NCI-H2029 treated with DMSO at 0.1 percent for 48 hours (cell line): Measurements from ENCODE around the gene RPF1.
"Not testable (repeated sequence)": the region's sequence is repeated elsewhere in the genome, so short reads cannot be mapped to it uniquely, and the experiment has no call there.

Experiments
- DNase-seq: peaks from one replicate; lab custom pipeline; 2025; lab: John Stamatoyannopoulos, UW

RPF1 gene, protein sequence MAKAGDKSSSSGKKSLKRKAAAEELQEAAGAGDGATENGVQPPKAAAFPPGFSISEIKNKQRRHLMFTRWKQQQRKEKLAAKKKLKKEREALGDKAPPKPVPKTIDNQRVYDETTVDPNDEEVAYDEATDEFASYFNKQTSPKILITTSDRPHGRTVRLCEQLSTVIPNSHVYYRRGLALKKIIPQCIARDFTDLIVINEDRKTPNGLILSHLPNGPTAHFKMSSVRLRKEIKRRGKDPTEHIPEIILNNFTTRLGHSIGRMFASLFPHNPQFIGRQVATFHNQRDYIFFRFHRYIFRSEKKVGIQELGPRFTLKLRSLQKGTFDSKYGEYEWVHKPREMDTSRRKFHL

DNA sequence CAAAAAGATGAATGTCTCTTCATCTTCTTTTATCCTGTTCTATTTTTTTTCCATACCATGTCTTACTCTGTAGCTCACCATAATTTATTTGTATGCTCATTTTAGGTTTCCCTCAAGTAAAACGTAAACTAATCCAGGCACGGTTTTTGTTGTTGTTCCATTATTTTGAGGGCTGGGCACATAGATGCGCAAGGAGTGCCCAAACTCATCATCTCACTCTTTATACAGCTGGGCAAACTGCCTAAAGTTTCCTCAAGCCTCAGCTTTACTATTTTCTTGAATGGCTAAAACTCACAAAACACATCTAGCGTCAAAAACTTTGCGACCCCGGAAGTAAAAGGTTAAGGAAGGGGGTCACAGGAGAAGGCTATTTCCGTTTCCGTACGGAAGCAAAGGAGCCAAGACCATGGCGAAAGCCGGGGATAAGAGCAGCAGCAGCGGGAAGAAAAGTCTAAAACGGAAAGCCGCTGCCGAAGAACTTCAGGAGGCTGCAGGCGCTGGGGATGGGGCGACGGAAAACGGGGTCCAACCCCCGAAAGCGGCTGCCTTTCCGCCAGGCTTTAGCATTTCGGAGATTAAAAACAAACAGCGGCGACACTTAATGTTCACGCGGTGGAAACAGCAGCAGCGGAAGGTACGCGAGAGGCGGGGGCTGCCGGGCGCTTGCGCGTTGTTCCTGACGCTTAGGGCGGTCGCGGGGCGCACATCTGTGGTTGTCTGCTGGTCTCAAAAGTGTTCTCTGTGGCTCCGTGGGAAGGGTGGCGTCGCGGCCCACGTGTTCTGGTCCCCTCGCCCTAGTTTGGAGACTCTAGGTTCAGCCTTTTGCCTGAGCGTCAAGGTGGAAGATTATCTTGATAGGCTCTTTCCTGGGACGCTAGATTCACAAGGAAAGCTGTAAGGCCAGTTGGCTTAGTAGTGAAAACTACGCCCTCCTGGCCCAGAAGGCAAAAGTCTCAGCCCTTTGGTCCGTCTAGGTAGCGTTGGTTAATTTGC is at the start of gene RPF1:
Gene RPF1 (plus strand): TSS at position 391 of the 993 bp plus-strand sequence. CDS start 16 bp downstream, at position 407.
- peak; percentile 77 for DNase-seq

DNA sequence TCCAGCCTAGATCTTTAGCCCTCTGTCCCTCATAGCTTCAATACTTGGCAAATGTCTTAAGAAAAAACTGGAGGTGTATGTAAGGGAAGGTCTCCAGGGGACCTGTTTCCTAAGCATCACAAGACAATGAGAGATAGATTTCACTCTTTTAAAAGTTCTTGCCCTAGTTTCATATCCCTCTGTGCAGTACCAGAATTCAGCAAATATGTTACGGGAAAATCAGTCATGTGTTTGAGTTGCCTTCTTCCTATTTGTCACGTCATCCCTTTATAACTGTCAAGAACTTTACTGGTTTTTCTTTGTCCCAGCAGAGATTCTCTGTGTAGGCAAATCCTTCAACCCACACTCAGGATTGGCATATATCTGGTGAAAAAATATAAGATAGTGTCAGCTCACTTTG is 48.5 kb upstream of the RPF1 start:
- no peak for DNase-seq

DNA sequence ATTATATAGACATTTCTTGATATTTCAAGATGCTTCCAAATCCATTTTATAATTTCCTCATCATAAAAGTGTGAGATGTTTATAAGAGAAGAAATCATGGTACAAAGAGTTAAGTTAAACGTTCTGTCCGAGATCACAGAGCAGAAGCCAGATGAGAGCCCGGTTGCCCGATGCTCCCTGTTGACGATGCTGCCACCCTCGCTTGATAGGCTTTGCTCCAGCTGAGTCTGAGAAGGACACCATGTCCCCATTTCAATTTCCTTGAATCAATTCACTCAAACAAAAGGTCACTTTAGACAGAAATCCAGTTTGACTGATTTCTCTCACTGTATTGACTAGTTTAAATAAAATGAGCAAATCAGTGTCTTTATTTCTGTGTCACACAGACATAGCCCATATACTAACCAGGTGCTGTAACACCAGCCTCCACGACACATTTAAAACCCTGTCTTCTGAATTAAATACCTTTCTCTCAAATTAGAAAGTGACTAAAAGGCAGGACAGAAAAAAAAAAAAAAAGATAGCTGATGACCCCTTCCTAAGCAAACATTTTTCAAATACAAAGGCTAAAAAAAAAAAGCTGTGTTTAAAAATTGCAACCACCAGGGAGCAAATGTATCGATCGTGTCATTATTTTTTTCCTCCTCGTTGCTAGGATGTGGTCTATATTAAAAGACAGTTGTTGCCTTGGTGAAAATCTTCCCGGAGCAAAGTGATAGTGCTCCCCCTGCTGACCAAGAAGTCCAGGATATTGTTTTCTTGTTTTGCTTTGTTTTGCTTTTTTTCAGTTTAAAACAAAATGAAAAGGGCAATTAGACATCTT is 45.6 kb upstream of the RPF1 start:
- peak; percentile 91 for DNase-seq

DNA sequence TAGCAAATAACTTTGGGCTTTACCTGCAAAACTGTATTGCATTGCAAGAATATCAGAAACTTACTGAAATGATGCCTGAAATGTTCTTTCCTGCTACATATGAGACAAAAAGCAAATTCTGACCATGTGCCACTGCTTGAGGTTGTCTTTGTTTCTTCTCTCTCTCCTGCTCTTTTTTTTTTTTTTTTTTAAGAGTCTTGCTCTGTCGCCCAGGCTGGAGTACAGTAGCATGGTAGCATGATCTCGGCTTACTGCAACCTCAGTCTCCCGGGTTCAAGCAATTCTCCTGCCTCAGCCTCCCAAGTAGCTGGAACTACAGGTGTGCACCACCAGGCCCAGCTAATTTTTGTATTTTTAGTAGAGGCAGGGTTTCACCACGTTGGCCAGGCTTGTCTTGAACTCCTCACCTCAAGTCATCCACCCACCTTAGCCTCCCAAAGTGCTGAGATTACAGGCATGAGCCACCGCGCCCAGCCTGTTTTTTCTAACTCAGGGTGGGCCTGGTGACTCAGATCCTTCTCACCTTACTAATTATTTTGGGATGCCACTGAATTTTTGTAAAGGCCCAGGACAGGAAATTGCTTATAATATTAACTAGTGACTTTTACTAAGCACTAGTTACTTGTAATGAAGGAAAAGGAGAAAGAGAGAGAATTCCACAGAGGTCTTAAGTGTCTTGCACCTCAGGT is 44.8 kb upstream of the RPF1 start:
- DNase-seq = no peak

DNA sequence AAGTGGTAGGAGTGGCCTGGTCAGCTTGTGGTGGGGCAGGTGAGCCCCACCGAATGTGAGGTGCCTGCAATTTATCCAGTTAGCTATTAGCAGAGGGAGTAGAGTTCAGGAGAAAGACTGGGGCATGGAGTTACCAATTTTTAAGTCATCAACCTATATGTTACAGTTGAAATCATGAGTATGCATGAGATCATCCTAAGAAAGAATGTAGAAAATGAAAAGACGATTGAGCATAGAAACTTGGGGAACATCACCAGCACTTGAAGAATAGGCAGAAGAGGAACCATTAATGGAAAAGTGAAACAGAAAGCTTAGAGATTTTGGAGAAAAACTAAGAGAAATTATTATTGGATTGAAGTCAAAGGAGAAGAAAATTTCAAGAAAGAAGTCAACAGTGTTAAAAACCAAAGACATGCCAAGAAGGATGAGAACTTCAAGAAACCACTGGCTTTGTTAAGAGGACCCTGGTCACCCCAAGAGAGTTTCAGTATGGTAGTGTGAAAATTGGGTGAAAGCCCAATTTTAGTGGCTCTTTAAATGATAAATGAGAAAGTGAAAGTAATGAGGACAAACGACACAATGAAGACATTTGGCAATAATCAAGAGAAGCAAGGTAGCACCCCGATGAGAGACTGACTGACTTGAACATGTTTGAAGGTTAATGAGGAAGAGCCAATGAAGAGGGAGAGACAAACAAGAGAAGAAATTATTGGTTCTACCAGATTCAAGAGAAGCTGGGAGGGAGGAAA is 44.1 kb upstream of the RPF1 start:
- DNase-seq = no peak

DNA sequence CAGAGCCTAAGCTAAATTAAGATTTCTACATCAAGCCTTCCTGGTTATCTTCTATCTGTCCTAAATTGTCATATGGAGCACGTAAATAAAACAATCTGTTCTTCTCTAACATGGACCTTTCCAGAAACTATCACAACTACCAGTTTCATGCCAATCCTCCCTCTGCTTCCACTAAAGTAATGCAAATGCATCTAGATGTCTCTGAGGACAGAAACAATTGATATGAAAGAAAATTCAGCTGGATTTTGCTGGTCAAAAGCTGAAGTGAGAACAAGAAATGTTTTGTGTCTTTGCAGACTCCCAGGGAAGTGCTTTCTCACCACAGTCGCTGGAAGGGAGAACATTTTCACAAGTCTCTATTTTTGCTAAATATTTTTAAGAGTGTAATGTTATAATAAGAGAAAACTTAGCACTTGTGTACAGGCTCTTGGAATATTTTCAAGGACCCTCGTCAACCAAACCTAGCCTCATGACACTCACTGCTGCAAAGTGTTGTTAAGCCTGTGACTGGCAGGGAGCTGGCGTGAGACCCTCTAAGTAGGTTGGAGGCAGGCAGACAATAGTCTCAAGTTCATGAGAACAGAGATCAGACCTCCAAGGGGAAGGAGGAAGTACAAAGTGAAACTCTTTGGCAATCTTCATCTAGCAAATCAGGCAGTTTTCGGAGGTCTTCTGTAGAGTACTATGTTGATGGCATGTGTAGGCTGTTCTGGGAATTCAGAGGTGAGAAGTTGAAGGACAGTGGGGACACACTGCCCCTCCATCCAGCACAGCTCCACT is 42.0 kb upstream of the RPF1 start:
- no peak for DNase-seq

DNA sequence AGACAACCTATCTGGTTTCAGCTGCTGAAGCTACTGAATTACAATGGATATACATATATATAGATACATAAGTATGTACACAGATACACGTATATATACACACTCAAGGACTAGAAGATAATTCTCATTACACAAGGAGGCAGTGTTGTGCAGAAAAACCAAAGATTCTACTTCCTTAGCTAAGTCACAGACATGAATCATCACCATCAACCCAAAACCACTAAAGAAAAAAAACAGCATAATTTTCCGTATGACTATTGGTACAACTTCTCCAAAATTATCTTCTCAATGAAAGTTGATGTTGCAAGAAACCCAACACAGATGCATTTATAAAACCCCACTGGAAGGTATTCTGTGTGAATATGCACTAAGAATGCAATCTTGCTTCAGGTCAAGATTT is 36.8 kb upstream of the RPF1 start:
- no peak for DNase-seq

DNA sequence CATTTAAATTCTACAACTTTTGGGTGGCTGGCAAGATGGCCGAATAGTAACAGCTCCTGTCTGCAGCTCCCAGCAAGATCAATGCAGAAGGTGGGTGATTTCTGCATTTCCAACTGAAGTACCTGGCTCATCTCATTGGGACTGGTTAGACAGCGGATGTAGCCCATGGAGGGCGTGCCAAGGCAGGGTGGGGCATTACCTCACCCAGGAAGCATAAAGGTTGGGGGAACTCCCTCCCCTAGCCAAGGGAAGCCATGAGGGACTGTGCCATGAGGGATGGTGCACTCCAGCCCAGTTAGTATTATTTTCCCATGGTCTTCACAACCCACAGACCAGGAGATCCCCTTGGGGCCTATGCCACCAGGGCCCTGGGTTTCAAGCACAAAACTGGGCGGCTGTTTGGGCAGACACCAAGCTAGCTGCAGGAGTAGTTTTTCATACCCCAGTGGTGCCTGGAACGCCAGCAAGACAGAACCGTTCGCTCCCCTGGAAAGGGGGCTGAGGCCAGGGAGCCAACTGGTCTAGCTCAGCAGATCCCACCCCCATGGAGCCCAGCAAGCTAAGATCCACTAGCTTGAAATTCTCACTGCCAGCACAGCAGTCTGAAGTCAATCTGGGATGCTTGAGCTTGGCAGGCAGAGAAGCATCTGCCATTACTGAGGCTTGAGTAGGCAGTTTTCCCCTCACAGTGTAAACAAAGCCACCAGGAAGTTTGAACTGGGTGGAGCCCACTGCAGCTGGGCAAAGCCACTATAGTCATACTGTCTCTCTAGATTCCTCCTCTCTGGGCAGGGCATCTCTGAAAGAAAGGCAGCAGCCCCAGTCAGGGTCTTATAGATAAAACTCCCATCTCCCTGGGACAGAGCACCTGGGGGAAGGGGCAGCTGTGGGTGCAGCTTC is 36.1 kb upstream of the RPF1 start:
- DNase-seq = peak; percentile 16

DNA sequence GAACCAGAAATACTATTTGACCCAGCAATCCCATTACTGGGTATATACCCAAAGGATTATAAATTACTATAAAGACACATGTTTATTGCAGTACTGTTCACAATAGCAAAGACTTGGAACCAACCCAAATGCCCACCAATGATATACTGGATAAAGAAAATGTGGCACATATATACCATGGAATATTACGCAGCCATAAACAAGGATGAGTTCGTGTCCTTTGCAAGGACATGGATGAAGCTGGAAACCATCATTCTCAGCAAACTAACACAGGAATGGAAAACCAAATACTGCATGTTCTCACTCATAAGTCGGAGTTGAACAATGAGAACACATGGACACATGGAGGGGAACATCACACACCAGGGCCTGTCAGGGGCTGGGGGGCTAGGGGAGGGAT is 30.4 kb upstream of the RPF1 start:
- not testable (repeated sequence) for DNase-seq

DNA sequence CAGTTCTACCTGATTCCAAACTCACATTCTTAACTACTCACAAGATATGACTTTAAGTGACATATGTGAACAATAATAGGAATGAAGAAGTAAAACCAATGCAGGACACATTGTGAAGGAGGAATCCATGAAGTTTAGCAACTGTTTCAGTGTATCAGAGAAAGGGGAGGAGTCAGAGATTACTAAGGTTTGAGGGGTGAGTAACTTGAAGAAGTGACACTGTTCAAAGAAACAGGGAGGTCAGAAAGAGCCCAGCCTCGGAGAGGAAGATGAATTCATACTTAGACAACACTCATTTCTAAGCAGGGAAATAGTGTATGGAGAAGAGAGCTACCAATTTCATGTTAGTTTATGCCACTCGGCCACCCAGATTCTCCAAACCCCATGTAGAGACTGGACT is 28.2 kb upstream of the RPF1 start:
- no peak for DNase-seq

DNA sequence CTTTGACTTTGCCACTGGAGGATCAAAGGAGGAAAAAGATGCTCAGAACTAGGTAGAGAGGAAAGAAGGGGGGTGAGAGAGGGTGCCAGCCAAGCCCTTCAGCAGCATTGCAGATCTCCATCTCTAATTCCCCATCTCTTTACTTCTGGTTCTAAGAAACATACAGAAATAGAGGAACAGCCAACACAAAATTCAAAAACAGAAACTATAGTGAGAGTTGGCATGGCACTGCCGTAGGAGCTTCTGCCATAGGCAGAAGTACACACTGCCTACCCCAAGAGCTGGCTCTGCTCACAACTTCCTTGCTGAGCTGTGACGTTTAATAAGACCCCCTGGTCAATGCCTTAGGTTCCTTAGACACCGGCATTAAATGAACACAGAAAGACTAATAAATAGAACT is 26.6 kb upstream of the RPF1 start:
- no peak for DNase-seq

DNA sequence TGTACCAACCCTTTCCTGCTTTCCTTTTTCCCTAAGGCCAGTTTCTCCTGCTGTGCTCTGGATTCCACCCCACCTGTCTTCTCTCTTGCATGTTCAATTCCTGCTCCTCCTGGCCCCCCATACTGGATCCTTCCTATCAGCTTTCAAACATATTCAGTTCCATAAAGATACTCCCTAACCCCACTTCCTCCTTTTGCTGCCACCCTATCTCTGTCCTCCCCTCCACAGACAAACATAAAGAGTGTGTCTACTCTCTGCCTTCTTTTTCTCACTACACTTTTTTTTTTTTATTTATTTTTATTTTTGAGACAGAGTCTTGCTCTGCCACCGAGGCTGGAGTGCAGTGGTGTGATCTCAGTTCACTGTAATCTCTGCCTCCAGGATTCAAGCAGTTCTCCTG is 16.9 kb upstream of the RPF1 start:
- no peak for DNase-seq

DNA sequence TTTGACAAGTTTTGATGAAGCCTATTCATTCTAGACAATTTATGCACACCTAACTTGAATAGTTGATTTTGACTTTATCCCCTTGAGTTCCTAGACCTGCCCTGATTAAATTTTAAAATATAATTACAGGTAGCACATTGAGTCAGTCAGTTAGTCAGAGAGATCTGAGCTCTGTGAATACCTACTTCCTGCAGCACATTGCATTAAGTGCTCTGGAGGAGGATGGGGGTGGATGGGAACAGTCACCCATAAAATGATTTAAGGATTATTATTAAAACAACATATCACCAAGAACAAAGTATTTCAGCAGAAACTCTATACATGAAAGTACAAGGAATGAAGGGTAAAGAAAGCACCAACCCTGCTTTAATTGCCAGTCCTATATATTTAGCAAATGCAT is 11.8 kb upstream of the RPF1 start:
- DNase-seq = no peak

DNA sequence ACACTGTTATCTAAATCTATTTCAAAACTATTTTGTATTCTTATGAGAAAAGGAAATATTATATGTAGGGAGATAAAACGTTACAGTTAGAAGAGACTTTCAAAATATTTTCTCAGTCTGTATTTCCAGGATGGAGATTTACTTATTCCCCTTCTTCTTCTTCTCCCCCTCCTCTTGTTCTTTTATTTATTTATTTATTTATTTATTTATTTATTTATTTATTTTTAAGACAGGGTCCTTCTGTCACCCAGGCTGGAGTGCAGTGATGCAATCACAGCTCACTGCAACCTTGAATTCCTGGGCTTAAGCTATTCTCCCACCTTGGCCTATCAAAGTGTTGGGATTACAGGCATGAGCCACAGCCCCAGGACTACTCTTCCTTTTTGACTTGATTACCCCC is 2.8 kb upstream of the RPF1 start:
- no peak for DNase-seq

DNA sequence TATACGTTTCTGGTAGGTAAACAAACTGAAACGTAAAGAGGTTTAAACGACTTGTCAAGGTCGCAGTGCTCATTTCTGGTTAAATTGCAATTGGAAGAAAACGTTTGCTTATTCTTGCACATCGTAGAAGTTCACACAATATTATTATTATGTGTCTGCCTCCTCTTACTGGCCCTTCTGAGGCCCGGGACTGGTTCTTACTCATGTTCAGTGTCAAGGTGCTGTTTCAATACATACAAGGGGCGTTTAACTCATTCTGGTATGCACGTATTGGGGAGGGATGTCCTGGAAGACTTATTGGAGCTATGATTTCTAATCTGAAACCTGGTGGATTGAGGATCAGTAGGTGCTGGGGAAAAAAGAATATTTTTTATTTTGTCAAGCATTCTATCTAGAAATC is 932 bp downstream of the RPF1 start:
- DNase-seq = no peak

DNA sequence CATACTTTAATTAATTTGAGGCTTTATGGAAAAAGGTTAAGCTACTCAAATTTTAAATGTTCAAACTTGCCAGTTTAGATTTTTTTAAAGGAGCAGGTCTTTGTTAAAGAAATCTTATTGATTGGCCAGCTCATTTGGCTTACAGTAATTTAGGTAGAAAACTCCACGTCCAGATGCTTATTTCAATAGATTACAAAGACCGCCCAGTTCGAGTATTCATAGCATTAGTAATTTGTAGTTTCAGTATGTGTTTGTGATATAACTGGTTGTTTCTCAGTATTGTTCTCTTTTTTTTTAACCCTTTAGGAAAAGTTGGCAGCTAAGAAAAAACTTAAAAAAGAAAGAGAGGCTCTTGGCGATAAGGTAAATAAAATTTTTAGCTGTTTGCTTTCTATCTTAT is 1.6 kb downstream of the RPF1 start:
- no peak for DNase-seq

DNA sequence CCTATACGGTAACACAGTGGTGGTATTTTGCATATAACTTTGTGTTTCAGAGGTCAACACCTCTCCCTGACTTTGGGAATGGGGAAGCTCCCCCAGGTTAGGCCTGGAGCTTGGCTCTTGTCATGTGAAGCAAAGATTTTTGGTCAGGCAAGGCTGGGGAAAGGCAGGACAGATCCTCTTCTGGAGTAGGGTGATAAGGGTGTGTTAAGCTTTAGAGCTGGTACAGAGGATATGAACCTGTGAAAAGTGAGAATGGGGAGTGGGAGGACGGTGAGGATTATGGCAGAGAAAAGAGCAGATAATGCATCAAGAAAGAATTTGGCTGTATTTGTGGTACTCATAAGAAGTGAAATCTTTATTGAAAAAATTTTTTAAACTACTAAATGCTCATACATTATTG is 2.3 kb downstream of the RPF1 start:
- DNase-seq = no peak

DNA sequence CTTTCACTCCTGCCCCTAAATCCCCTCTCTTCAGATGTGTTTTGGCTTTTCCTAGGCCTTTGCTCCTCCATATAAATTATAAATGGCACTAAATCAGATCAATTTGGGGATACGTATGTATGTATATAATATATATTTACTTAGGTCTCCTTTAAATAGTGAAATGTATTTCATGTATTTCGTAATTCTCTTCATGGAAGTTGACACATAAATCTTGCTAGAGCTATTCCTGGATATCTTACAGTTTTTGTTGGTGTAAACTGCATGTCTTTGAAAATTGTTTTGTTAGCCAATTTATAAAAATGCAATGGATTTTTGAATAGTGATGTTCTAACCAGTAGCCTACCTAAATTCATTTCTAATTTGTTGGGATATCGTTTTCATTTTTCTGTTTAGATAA is 9.0 kb downstream of the RPF1 start:
- no peak for DNase-seq

DNA sequence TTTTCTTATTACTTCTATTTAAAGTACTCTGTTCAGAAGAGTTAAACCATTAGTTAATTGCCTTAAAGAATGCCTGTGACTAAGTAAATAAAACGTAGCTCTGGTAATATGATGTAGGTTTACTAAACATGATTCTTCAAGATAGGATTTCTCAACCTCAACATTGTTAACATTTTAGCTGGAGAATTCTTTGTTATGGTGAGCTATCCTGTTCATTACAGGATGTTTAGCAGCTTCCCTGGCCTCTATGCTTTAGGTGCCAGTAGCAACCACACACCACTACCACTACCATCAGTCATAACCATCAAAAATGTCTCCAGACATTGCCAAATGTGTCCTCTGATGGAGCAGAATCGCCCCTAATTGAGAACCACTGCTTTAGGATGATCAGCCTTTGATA is 10.7 kb downstream of the RPF1 start:
- DNase-seq = no peak
